COLO829 (cell line): ENCODE results near the gene UBE3A.

Experiments used
- DNase-seq: peaks from one replicate; pipeline ENCODE4 v3.0.0; 2012; ENCODE audit warnings: low spot score

Gene UBE3A

GRCh38 chr15:25403771-25404170, 35.1 kb downstream of the UBE3A start:
- no peak for DNase-seq

DNA sequence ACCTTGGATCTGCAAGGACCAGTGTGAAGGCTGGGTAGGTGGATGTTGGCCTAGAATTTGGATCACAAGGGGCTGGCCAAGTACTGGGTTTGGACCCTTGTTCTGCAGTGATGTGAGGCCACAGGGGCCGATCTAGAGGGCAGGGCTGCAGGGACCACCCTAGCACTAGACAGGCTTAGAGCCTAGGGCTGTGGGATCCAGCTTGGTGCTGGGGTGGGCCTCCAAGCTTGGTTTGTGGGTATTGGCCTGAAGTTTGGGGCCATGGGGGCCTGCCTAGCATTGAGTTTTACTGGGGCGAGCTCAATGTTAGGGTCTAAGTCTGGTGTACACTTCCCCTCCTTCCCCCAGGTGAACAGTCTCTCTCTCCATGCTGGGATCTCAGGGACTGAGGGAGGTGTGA, 36.5 kb downstream of the UBE3A start:
- DNase-seq, result no peak

- DNase-seq, result no peak
Observed at GRCh38 chr15:25401501-25401900, 37.3 kb downstream of the UBE3A start.

- no peak for DNase-seq
Observed at GRCh38 chr15:25397100-25397499, 41.7 kb downstream of the UBE3A start.

- no peak for DNase-seq
Observed at GRCh38 chr15:25394898-25395297, 43.9 kb downstream of the UBE3A start.

DNA sequence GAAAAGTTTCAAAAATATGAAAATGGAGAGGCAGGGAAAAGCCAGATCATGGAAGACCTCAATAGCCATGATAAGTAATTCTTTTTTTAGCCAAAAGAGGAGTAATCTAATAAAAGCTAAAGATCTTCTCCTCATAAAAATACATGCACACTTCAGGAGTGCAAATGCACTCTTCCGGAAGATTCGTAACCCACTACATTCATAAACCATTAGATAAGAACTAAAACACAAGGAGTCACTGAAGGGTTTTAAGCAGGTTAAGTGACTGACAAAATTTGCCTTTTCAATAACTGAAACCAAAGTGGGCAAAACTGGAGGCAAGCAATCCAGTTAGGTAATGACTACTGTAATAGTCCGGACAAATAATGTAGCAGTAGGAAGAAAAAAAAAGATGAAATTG, 46.0 kb downstream of the UBE3A start:
- no peak for DNase-seq

DNA sequence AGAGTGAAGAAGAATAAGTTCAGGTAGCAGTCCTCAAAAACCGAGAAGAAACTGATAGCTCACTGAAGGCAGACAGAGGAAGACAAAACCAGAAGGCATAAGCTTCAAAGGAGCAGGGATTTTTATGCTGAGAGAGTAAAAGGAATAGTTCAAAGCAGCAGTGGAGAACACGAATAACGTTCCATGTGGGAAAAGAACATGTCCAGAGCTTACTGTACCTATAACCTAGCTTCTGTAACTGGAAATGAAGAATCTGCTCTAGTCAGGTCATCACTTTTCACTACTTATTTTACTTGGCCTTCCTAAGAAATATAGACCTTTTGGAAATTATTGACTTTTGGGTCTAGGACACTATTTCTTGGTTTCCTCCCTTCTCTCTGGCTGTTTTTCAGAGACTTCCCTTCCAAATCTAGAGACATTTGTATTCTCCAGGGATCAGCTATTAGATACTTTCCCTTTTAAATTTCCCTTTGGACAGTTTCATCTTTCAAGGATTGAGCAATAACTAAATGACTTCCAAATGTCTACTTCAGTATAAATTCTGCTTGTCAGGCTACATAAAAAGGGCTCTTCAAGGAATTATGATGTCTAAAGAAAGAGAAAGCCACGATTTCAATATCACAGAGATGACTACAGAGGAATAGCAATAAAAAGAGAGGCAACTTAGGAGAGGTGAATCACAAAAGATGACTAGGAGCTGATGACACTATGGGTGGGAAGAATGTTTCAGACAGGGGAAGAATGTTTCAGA, 46.7 kb downstream of the UBE3A start:
- DNase-seq, result no peak

DNA sequence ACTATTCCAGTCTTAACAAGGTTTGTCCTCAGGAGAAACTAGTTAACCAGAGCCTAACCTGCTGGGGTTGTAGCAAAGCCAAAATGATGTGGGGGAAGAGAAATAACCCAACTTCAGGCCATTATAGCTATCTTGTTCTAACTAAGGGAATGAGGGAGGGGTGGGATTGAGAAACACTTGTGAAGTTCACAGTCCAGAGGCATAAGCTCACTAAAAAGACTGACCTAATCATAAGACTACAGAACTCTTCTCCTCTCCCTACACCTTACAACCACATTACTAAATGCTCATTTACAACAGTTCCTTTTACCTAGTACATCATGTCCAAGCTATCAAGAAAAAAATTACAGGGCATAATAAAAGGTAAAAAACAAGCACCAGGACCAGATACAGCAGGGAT, 52.8 kb downstream of the UBE3A start:
- DNase-seq, result no peak

- no peak for DNase-seq
Observed at GRCh38 chr15:25381579-25381978, 57.2 kb downstream of the UBE3A start.

DNA sequence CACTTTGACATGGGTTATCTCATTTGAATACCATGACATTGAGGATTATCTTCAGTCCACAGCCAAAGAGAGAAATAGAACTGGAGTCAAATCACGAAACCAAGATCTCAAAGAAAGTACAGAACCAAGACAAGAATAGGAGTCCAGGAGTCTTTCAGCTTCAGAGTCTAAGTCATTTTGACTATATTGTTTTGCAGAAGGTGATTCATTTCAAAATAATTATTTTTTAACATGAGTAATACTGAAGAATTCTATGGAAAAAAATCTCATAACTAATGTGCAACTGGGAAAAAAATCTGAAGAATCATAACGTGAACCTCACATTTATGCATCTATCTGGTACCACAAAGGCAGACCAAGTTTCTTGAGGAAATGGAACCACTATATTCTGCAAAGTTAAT, 60.3 kb downstream of the UBE3A start:
- no peak for DNase-seq

DNA sequence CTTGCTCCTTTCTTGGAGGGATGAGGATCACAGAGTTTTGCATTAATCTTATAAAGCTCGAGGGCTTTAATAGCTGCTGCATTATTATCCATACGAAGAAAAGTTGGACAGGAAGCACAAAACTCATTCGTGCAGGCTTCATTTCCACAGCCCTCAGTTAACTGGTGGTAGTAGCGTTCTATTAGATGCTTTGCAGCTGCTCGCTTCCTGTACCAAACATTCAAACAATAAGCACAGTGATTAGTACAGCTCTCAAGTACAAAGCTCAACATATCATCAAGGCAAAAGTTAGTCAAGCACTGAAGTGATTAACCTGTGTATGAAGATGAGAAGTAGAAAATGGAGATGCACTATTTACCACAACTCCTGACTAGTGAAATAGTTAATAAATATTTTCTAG, 63.3 kb downstream of the UBE3A start:
- DNase-seq, result no peak

GRCh38 chr15:25374143-25374542, 64.7 kb downstream of the UBE3A start:
- no peak for DNase-seq

DNA sequence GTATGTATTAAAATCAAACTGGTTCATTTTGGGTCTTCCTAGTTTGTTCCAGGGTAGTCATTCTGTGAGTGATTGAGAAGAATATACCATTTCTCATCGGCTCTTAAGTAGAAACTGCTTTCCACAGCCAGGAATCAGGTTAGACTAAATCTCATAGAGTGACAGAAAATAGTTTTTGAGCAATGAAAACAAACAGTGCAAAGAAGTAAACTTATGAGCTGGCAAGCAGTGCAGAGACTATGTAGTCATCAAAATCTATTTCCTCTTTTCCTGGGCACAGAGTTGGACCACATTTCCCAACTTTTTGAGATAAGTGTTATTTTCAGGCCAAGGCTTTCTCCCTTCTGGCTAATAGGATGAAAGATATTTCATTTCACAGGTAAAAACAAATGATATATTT, 66.5 kb downstream of the UBE3A start:
- no peak for DNase-seq

DNA sequence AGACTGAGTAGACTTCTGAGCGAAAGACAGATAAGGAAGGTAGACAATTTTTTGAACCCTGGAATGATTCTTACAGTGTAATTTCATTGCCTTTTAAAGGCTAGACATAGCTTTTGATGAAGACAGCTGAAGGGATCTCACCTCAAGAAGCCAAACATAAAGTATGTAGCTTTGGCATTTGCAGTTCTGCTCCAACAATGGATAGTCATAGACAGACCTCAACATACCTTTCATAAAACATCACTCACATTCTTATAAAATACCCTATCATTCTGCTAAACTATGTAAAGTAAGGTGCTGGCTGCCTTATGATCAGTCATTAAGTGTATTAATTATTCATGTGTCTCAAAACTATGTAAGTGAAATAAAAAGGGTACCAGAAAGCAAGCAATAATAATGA, 70.0 kb downstream of the UBE3A start:
- no peak for DNase-seq

- no peak for DNase-seq
Observed at GRCh38 chr15:25366058-25366457, 72.8 kb downstream of the UBE3A start.

GRCh38 chr15:25362545-25362944, 76.3 kb downstream of the UBE3A start:
- no peak for DNase-seq

DNA sequence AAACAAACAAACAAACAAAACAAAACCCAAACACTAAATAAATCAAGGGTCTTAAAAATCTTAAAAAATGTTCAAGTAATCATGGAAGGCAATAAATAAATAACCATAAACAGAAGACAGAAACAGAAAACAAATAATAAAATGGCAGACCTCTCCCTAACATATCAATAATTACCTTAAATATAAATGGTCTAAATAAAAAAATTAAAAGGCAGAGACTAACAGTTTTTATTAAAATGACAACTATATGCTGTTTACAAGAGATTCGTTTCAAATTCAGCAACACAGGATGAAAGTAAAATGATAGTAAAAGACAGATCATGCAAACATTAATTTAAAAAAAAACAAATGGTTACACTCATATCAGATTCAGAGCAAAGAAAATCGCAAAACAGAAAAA, 91.1 kb downstream of the UBE3A start:
- DNase-seq, result no peak

DNA sequence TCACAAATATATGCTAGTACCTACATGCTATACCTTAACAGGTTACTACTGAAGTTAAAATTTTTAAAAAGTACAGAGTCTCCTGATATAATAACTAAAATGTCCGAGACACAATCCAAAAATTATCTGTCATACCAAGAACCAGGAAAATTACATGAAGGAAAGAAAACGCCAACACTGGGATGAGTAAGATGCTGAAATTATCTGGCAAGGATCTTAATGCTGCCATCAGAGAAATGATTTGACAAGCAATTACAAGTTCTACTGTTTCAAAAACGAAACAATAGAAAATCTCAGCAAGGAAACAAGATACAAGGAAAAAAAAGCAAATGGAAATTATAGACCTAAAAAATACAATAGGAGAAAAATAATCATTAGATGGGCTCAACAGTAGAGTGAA, 92.5 kb downstream of the UBE3A start:
- no peak for DNase-seq

DNA sequence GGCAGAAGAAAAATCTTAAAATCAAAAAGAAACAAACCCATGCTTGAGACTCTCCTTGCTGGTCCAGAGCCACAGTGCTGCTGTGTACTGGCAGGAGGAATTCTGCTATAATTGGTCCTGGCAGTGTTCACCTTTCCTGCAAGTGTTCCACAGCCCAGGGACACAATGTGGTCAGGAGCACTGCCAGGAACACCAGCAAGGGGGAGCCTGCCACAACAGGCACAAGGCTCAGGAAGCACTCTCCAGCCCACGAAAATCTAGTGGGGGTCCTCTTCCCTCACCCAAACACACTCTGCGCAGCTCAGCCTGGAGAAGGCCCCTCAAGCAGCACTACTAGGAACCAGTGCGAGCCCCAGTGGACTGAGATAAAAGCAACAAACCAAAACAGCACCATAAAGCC, 92.9 kb downstream of the UBE3A start:
- no peak for DNase-seq

- no peak for DNase-seq
Observed at GRCh38 chr15:25342629-25343028, 96.2 kb downstream of the UBE3A start.

- no peak for DNase-seq
Observed at GRCh38 chr15:25339431-25339830, 99.4 kb downstream of the UBE3A start.

DNA sequence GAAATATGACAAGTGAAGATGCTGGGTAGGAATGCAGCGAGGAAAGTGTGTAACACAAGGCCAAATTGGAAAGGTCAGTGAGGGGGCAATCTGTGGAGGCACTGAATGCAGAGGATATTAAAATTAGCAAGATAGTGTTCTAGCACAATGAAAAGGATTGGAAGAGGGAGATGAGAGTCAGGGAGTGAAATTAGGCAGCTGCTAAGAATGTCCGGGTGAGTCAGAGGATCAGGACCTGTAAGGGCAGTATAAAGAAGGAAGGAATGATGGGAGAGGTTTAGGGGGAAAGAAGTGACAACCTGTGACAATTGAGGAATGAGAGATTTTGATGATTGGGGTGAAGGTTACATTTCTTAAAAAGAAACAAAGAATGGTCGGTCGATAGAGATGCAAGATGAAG, 103.5 kb downstream of the UBE3A start:
- DNase-seq, result no peak

DNA sequence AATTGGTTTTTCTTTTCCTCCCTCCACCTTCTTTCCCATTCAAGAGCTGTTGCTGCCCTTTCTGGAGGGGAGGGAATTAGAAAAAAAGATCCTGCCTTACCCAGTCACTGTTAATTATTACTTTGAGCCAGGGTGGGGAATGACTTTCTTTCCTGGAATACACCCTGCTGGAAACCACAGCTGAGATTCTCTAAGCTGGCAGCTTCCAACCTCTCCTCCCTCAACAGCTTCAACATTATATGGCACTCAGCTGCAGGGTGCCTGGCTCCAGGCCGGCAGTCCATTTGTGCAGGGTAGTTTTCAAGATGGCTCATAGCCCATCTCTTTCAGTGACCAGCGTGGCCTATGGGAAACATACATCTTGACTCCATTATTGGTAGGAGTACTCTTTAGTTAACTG, 105.8 kb downstream of the UBE3A start:
- no peak for DNase-seq

DNA sequence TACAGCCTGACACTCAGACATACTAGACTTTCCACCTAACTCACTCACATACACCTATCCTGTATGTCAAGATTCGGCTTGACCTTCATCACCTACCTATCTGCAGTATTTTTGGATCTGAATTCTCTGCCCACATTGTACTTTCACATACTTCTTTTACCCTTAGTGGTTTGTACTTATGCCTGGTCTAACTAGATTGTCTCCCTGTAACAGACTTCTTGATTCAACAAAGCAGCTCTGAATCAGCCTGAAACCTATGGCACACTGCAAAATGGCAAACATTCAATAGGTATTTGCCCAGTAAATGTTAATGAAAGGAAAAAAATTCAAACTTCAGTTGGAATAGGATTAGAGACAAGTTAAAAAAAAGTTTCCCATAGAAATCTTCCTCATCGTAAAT, 106.5 kb downstream of the UBE3A start:
- no peak for DNase-seq

GRCh38 chr15:25331860-25332259, 107.0 kb downstream of the UBE3A start:
- no peak for DNase-seq
